Measurements from ENCODE around the gene YBX3.

The YBX3 gene

GRCh38 chr12:10721651-10722501 lies 1.2 kb downstream of the YBX3 start:
- DNase-seq: peak in 2 of 4 experiments; percentile 13 to 14

- DNase-seq: no peak
Measured at GRCh38 chr12:10720974-10721650, 2.0 kb downstream of the YBX3 start.

GRCh38 chr12:10719482-10719881 lies 3.6 kb downstream of the YBX3 start:
- no peak for DNase-seq

- DNase-seq: no peak
Measured at GRCh38 chr12:10718279-10718821, 4.8 kb downstream of the YBX3 start.

GRCh38 chr12:10717410-10717809 lies 5.7 kb downstream of the YBX3 start:
- no peak for DNase-seq

- no peak for DNase-seq
Measured at GRCh38 chr12:10716704-10717315, 6.3 kb downstream of the YBX3 start.

GRCh38 chr12:10716277-10716676 lies 6.8 kb downstream of the YBX3 start:
- DNase-seq: no peak

GRCh38 chr12:10715491-10715890 lies 7.6 kb downstream of the YBX3 start:
- DNase-seq: no peak

- no peak for DNase-seq
Measured at GRCh38 chr12:10709808-10710207, 13.3 kb downstream of the YBX3 start.

- no peak for DNase-seq
Measured at GRCh38 chr12:10708862-10709261, 14.3 kb downstream of the YBX3 start.

- DNase-seq: no peak
Measured at GRCh38 chr12:10705655-10706054, 17.5 kb downstream of the YBX3 start.

- no peak for DNase-seq
Measured at GRCh38 chr12:10701843-10702242, 21.3 kb downstream of the YBX3 start.

- no peak for DNase-seq
Measured at GRCh38 chr12:10701131-10701681, 21.9 kb downstream of the YBX3 start.

GRCh38 chr12:10700581-10700980 lies 22.5 kb downstream of the YBX3 start:
- no peak for DNase-seq

- no peak for DNase-seq
Measured at GRCh38 chr12:10697862-10698261, 25.3 kb downstream of the YBX3 start.

GRCh38 chr12:10697156-10697555 lies 26.0 kb downstream of the YBX3 start:
- DNase-seq: no peak

- no peak for DNase-seq
Measured at GRCh38 chr12:10690906-10691305, 32.2 kb downstream of the YBX3 start.

- DNase-seq: no peak
Measured at GRCh38 chr12:10689146-10689545, 34.0 kb downstream of the YBX3 start.

GRCh38 chr12:10688042-10688441 lies 35.1 kb downstream of the YBX3 start:
- DNase-seq: no peak

GRCh38 chr12:10673659-10674384 lies 49.3 kb downstream of the YBX3 start, which contains the start of gene STYK1:
TSS of gene STYK1 (minus strand) at chr12:10674052. CDS start at chr12:10634618, 39,434 bp downstream.
- peak; percentile 10 to 57 (median 28) for DNase-seq

GRCh38 chr12:10672231-10672868 lies 50.8 kb downstream of the YBX3 start:
- DNase-seq: no peak

- DNase-seq: no peak
Measured at GRCh38 chr12:10669533-10669932, 53.6 kb downstream of the YBX3 start.
